HepG2 (cell line): ENCODE results near the gene OR10AG1.

Source experiments
- CREB1 ChIP-seq, 2 experiments: fragments of 450-650 bp in 1 of 2; IDR thresholded peaks; 2 replicates each; pipeline ENCODE4 v1.6.1; 2016 to 2017; ENCODE audit warnings: control low read depth in 1 of 2, mild to moderate bottlenecking in 1 of 2, missing compliant biosample characterization in 1 of 2, missing genetic modification characterization in 1 of 2
- KDM5A ChIP-seq: fragments of 200-600 bp; sonication (generic); IDR thresholded peaks from 2 replicates; pipeline ENCODE4 v1.7.0; 2018; ENCODE audit warnings: antibody characterized with exemption, mild to moderate bottlenecking, low read length, borderline replicate concordance
- NKX3-1 ChIP-seq: sonication (generic); formaldehyde crosslinking; IDR thresholded peaks from 2 replicates; pipeline ENCODE4 v1.5.0; 2020; ENCODE audit warnings: missing genetic modification reagents
- RXRA ChIP-seq: sonication (generic); formaldehyde crosslinking; IDR thresholded peaks from 2 replicates; pipeline ENCODE4 v1.5.1; 2020; ENCODE audit warnings: missing genetic modification reagents
- ZNF24 ChIP-seq: fragments of 450-650 bp; IDR thresholded peaks from 2 replicates; pipeline ENCODE4 v1.6.1; 2017; ENCODE audit warnings: antibody characterized with exemption, mild to moderate bottlenecking
- TF ChIP-seq, protein P1 (sequence below), 2 experiments: sonication (generic) in 1 of 2; formaldehyde crosslinking in 1 of 2; IDR thresholded peaks; 2 replicates each; pipeline versions ENCODE4 v1.4.0 to v1.6.1; 2018 to 2020; ENCODE audit warnings: missing genetic modification reagents in 2 of 2, borderline replicate concordance in 1 of 2, low read depth in 1 of 2, mild to moderate bottlenecking in 1 of 2, missing biosample characterization in 1 of 2
- TF ChIP-seq, protein P2 (sequence below): sonication (generic); formaldehyde crosslinking; IDR thresholded peaks from 2 replicates; pipeline ENCODE4 v1.4.0; 2020; ENCODE audit warnings: mild to moderate bottlenecking, missing genetic modification reagents

DNA sequence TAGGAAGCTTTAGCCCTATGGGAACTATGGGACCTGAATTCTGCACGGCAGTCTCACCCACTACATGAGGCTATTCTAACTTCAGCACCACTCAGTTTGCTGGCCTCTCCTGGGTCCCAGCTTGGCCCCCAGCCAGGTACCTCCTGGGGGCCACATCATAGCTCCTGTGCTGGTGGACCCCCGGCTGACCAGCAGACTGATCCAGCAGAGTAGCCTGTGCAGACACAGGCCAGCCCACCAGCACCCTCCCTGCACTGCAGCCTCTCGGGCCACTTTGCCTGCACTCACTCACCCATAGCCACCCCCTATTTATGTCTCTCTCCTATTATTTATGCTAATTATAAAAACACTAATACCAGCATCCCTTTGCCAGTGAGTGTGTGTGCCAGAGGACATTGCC lies 1.2 kb upstream of the OR10AG1 start:
- TF ChIP-seq, protein P1, sequence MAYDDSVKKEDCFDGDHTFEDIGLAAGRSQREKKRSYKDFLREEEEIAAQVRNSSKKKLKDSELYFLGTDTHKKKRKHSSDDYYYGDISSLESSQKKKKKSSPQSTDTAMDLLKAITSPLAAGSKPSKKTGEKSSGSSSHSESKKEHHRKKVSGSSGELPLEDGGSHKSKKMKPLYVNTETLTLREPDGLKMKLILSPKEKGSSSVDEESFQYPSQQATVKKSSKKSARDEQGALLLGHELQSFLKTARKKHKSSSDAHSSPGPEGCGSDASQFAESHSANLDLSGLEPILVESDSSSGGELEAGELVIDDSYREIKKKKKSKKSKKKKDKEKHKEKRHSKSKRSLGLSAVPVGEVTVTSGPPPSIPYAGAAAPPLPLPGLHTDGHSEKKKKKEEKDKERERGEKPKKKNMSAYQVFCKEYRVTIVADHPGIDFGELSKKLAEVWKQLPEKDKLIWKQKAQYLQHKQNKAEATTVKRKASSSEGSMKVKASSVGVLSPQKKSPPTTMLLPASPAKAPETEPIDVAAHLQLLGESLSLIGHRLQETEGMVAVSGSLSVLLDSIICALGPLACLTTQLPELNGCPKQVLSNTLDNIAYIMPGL (CRISPR knock-in tag; IDR thresholded peaks at IDR 0.05; ENCODE audit: borderline replicate concordance in 1 of 2, low read depth in 1 of 2): no peak
- TF ChIP-seq KDM5A: no peak
- TF ChIP-seq RXRA (CRISPR knock-in tag): no peak
- TF ChIP-seq CREB1 (IDR thresholded peaks at IDR 0.05): no peak
- TF ChIP-seq CREB1 (CRISPR knock-in tag; IDR thresholded peaks at IDR 0.05): no peak
- TF ChIP-seq, protein P2, sequence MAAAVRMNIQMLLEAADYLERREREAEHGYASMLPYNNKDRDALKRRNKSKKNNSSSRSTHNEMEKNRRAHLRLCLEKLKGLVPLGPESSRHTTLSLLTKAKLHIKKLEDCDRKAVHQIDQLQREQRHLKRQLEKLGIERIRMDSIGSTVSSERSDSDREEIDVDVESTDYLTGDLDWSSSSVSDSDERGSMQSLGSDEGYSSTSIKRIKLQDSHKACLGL (CRISPR knock-in tag): no peak
- TF ChIP-seq ZNF24: no peak
- TF ChIP-seq NKX3-1 (CRISPR knock-in tag): no peak
